Measurements from ENCODE around the gene CAMK2D.

CAMK2D gene

DNA sequence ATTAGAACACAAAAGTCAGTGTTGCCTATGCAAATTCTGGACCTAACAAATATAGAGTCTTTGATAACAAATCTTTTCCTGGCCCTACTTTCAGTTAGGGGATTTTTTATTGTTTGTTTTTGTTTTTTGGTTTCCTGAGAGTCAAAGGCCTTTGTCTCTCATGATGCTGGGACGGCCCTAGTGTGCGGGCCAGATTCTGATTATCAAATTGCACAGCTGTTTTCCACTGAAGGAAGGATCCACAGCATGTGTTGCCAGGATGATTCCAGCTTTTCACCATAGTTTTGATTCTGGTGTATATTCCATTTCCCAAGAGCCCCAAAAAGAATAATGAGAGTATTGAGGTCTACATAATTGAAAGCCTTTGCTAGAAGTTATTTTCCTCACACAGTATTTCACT, 248.2 kb downstream of the CAMK2D start:
- H3K36me3 ChIP-seq (ENCODE audit: insufficient read depth, low read length) = peaks cover 5% of the 10 kb centered on the region; the same call in 1 of the 2 replicates
- H3K27me3 ChIP-seq (ENCODE audit: insufficient read depth, low read length, poor library complexity) = no peaks in the 10 kb centered on the region
- no peaks in the 10 kb centered on the region for H3K79me2 ChIP-seq (ENCODE audit: insufficient read depth, low read length)
- no peak overlapping the region for H3K9ac ChIP-seq (ENCODE audit: low read depth, low read length)
- H3K4me3 ChIP-seq (ENCODE audit: low read depth in 1 of 2, low read length in 2 of 2) = no peak overlapping the region
- no peak overlapping the region for H3K27ac ChIP-seq (ENCODE audit: low read length)
- no peak for TF ChIP-seq EZH2 (IDR thresholded peaks at IDR 0.05; ENCODE audit: borderline replicate concordance, low read depth, low read length, severe bottlenecking)
- no peak for TF ChIP-seq CTCF (IDR thresholded peaks at IDR 0.05; ENCODE audit: borderline replicate concordance, extremely low read depth, low read length, poor library complexity, severe bottlenecking)
- no peaks in the 10 kb centered on the region for H4K20me1 ChIP-seq (ENCODE audit: insufficient read depth, low read length)
- no peak overlapping the region for H3K4me2 ChIP-seq (ENCODE audit: insufficient read depth, low read length)
- DNase-seq = no peak
- no peaks in the 10 kb centered on the region for H3K9me3 ChIP-seq (ENCODE audit: insufficient read depth, low read length, severe bottlenecking)
- H2AFZ ChIP-seq (ENCODE audit: low read depth, low read length) = no peak overlapping the region
- no peak for ATAC-seq (ENCODE audit: insufficient read depth, low read depth)
- no peaks in the 10 kb centered on the region for H3K4me1 ChIP-seq (ENCODE audit: insufficient read depth, low read length)

DNA sequence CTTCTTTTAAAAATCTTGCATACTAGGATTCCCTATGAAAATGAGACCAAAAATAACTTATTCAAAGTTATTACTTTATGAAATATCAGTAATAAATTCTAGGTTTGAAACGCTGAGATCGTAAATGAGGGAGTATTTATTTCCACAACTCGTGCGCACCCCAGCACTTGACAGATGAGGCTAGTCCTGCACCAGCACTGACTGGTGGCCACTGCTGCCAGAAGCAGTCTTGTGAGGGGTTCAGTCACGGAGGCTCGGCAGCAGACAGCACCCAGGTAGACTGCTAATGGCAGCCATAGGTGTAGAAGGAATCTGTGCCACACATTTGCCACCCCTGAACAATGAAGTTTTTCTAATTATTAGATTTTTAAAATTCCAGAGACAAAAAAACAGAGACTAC, 248.7 kb downstream of the CAMK2D start:
- Histone ChIP-seq H3K4me3 (ENCODE audit: low read depth in 1 of 2, low read length in 2 of 2) (no peak overlapping the region), H4K20me1 (ENCODE audit: insufficient read depth, low read length) (no peaks in the 10 kb centered on the region), H2AFZ (ENCODE audit: low read depth, low read length) (no peak overlapping the region), H3K9ac (ENCODE audit: low read depth, low read length) (no peak overlapping the region), H3K27me3 (ENCODE audit: insufficient read depth, low read length, poor library complexity) (no peaks in the 10 kb centered on the region), H3K4me1 (ENCODE audit: insufficient read depth, low read length) (no peaks in the 10 kb centered on the region), H3K4me2 (ENCODE audit: insufficient read depth, low read length) (no peak overlapping the region), H3K9me3 (ENCODE audit: insufficient read depth, low read length, severe bottlenecking) (no peaks in the 10 kb centered on the region), H3K27ac (ENCODE audit: low read length) (no peak overlapping the region), H3K36me3 (ENCODE audit: insufficient read depth, low read length) (peaks cover 5% of the 10 kb centered on the region; the same call in 1 of the 2 replicates), H3K79me2 (ENCODE audit: insufficient read depth, low read length) (no peaks in the 10 kb centered on the region)
- DNase-seq (no peak), ATAC-seq (ENCODE audit: insufficient read depth, low read depth) (no peak)
- TF ChIP-seq CTCF (IDR thresholded peaks at IDR 0.05; ENCODE audit: borderline replicate concordance, extremely low read depth, low read length, poor library complexity, severe bottlenecking) (no peak), EZH2 (IDR thresholded peaks at IDR 0.05; ENCODE audit: borderline replicate concordance, low read depth, low read length, severe bottlenecking) (no peak)

- Histone ChIP-seq H2AFZ (ENCODE audit: low read depth, low read length) (no peak overlapping the region), H3K9ac (ENCODE audit: low read depth, low read length) (no peak overlapping the region), H3K9me3 (ENCODE audit: insufficient read depth, low read length, severe bottlenecking) (no peaks in the 10 kb centered on the region), H3K36me3 (ENCODE audit: insufficient read depth, low read length) (peaks cover 5% of the 10 kb centered on the region; the same call in 1 of the 2 replicates), H3K4me3 (ENCODE audit: low read depth in 1 of 2, low read length in 2 of 2) (no peak overlapping the region), H3K27me3 (ENCODE audit: insufficient read depth, low read length, poor library complexity) (no peaks in the 10 kb centered on the region), H3K4me2 (ENCODE audit: insufficient read depth, low read length) (no peak overlapping the region), H4K20me1 (ENCODE audit: insufficient read depth, low read length) (no peaks in the 10 kb centered on the region), H3K4me1 (ENCODE audit: insufficient read depth, low read length) (no peaks in the 10 kb centered on the region), H3K27ac (ENCODE audit: low read length) (no peak overlapping the region), H3K79me2 (ENCODE audit: insufficient read depth, low read length) (no peaks in the 10 kb centered on the region)
- no peak for DNase-seq
- no peak for ATAC-seq (ENCODE audit: insufficient read depth, low read depth)
- TF ChIP-seq CTCF (IDR thresholded peaks at IDR 0.05; ENCODE audit: borderline replicate concordance, extremely low read depth, low read length, poor library complexity, severe bottlenecking) = no peak
- no peak for TF ChIP-seq EZH2 (IDR thresholded peaks at IDR 0.05; ENCODE audit: borderline replicate concordance, low read depth, low read length, severe bottlenecking)
These were observed 249.6 kb downstream of the CAMK2D start for GRCh38 chr4:113511944-113512343.

DNA sequence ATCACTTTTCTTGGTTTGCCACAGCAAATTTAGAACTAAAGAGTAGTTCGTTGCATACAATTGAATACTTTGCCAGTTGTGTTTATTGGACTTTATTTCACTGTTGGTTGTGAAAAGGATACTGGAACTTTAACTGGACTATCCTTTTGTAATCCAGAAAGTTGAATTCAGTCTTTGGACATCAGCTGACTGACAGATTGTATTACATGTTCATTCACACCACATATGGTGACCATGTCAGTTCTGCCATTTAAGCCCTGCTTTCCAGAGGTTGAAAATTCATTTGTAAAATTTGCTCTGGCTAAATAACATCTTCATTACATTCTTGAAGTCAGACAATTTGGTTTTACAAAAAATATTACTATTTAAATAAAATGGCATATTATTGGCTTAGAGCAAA, 251.7 kb downstream of the CAMK2D start:
- Histone ChIP-seq H3K27ac (ENCODE audit: low read length) (no peak overlapping the region), H3K36me3 (ENCODE audit: insufficient read depth, low read length) (peaks cover 5% of the 10 kb centered on the region; the same call in 1 of the 2 replicates), H3K4me1 (ENCODE audit: insufficient read depth, low read length) (no peaks in the 10 kb centered on the region), H3K79me2 (ENCODE audit: insufficient read depth, low read length) (no peaks in the 10 kb centered on the region), H4K20me1 (ENCODE audit: insufficient read depth, low read length) (no peaks in the 10 kb centered on the region), H3K4me2 (ENCODE audit: insufficient read depth, low read length) (no peak overlapping the region), H3K4me3 (ENCODE audit: low read depth in 1 of 2, low read length in 2 of 2) (no peak overlapping the region), H3K27me3 (ENCODE audit: insufficient read depth, low read length, poor library complexity) (no peaks in the 10 kb centered on the region), H3K9ac (ENCODE audit: low read depth, low read length) (no peak overlapping the region), H2AFZ (ENCODE audit: low read depth, low read length) (no peak overlapping the region), H3K9me3 (ENCODE audit: insufficient read depth, low read length, severe bottlenecking) (no peaks in the 10 kb centered on the region)
- DNase-seq (no peak), ATAC-seq (ENCODE audit: insufficient read depth, low read depth) (no peak)
- TF ChIP-seq CTCF (IDR thresholded peaks at IDR 0.05; ENCODE audit: borderline replicate concordance, extremely low read depth, low read length, poor library complexity, severe bottlenecking) = no peak
- no peak for TF ChIP-seq EZH2 (IDR thresholded peaks at IDR 0.05; ENCODE audit: borderline replicate concordance, low read depth, low read length, severe bottlenecking)

All from DND-41 (cell line).